ENCODE data around the gene KCTD10.

DNA sequence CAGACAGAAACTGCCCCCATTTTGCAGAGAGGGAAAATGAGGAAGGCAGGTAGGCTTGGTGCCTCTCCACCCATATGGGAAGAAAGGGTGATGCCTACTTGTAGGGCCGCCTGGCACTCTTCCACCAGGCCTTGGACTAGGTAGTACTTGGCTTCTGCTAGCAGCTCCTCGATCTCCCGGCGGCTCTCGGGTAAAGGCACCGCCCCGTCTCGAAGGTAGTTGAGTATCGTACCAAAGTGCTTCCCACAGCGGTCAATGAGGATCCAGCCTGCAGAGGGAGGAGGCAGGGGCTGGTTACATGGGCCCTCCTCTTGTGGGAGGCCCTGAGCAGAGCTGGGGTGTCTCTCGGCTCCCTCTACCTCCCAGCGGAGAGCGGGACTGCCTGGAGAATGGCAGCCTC, 16.6 kb downstream of the KCTD10 start:
- no peak for TF ChIP-seq JUND (IDR thresholded peaks at IDR 0.05)
- no peak for TF ChIP-seq EP300 (IDR thresholded peaks at IDR 0.05; ENCODE audit: borderline replicate concordance in 1 of 2, low read depth in 1 of 2, low read length in 1 of 2)
- TF ChIP-seq EZH2phosphoT487 (IDR thresholded peaks at IDR 0.05; ENCODE audit: borderline replicate concordance, low read depth): no peak
- TF ChIP-seq, protein P1, sequence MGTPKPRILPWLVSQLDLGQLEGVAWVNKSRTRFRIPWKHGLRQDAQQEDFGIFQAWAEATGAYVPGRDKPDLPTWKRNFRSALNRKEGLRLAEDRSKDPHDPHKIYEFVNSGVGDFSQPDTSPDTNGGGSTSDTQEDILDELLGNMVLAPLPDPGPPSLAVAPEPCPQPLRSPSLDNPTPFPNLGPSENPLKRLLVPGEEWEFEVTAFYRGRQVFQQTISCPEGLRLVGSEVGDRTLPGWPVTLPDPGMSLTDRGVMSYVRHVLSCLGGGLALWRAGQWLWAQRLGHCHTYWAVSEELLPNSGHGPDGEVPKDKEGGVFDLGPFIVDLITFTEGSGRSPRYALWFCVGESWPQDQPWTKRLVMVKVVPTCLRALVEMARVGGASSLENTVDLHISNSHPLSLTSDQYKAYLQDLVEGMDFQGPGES (IDR thresholded peaks at IDR 0.05; ENCODE audit: low read depth, low read length): no peak
- TF ChIP-seq CTCF (IDR thresholded peaks at IDR 0.05): no peak
- TF ChIP-seq YY1 (IDR thresholded peaks at IDR 0.05; ENCODE audit: low read depth): no peak
- TF ChIP-seq TEAD4 (IDR thresholded peaks at IDR 0.05; ENCODE audit: borderline replicate concordance, insufficient read depth): no peak
- no peak for TF ChIP-seq RXRA (IDR thresholded peaks at IDR 0.05; ENCODE audit: borderline replicate concordance, low read depth)
- TF ChIP-seq FOXM1 (IDR thresholded peaks at IDR 0.05; ENCODE audit: low read depth): no peak
- no peak for TF ChIP-seq POLR2AphosphoS5 (IDR thresholded peaks at IDR 0.05; ENCODE audit: low read depth, low read length)
- TF ChIP-seq, protein P2, sequence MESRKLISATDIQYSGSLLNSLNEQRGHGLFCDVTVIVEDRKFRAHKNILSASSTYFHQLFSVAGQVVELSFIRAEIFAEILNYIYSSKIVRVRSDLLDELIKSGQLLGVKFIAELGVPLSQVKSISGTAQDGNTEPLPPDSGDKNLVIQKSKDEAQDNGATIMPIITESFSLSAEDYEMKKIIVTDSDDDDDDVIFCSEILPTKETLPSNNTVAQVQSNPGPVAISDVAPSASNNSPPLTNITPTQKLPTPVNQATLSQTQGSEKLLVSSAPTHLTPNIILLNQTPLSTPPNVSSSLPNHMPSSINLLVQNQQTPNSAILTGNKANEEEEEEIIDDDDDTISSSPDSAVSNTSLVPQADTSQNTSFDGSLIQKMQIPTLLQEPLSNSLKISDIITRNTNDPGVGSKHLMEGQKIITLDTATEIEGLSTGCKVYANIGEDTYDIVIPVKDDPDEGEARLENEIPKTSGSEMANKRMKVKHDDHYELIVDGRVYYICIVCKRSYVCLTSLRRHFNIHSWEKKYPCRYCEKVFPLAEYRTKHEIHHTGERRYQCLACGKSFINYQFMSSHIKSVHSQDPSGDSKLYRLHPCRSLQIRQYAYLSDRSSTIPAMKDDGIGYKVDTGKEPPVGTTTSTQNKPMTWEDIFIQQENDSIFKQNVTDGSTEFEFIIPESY (IDR thresholded peaks at IDR 0.05; ENCODE audit: borderline replicate concordance, low read depth): no peak
